Inferior parietal cortex (tissue), 1 donor: Measurements from ENCODE around the gene MYH14.
"Not testable (repeated sequence)": the region's sequence is repeated elsewhere in the genome, so short reads cannot be mapped to it uniquely, and the experiment has no call there.

Experiments
- DNase-seq: peaks from one replicate; pipeline ENCODE4 v3.0.0-alpha.2; 2016; ENCODE audit errors: extremely low spot score

Gene MYH14

GRCh38 chr19:50317115-50317514, 113.7 kb downstream of the MYH14 start:
- DNase-seq: no peak

- DNase-seq: no peak
Observed at GRCh38 chr19:50318438-50318837, 115.0 kb downstream of the MYH14 start.

- DNase-seq: no peak
Observed at GRCh38 chr19:50319156-50319555, 115.7 kb downstream of the MYH14 start.

- no peak for DNase-seq
Observed at GRCh38 chr19:50320051-50320450, 116.6 kb downstream of the MYH14 start.

- DNase-seq: no peak
Observed at GRCh38 chr19:50320596-50320995, 117.2 kb downstream of the MYH14 start.

- DNase-seq: no peak
Observed at GRCh38 chr19:50321831-50322230, 118.4 kb downstream of the MYH14 start.

- DNase-seq: no peak
Observed at GRCh38 chr19:50322234-50322633, 118.8 kb downstream of the MYH14 start.

- no peak for DNase-seq
Observed at GRCh38 chr19:50322931-50323781, 119.7 kb downstream of the MYH14 start.

- DNase-seq: no peak
Observed at GRCh38 chr19:50323782-50324133, 120.3 kb downstream of the MYH14 start.

GRCh38 chr19:50324331-50324730, 120.9 kb downstream of the MYH14 start:
- DNase-seq: no peak

GRCh38 chr19:50325310-50326100, 122.1 kb downstream of the MYH14 start:
- peak; percentile 74 for DNase-seq

GRCh38 chr19:50326101-50326664, 122.8 kb downstream of the MYH14 start:
- DNase-seq: no peak

GRCh38 chr19:50327013-50327412, 123.6 kb downstream of the MYH14 start:
- no peak for DNase-seq

GRCh38 chr19:50327461-50328223, 124.2 kb downstream of the MYH14 start:
- no peak for DNase-seq

- no peak for DNase-seq
Observed at GRCh38 chr19:50328224-50328872, 124.9 kb downstream of the MYH14 start.

- DNase-seq: no peak
Observed at GRCh38 chr19:50328873-50329145, 125.4 kb downstream of the MYH14 start.

- DNase-seq: peak; percentile 93
Observed at GRCh38 chr19:50329146-50329925, 125.9 kb downstream of the MYH14 start, which contains the start of gene KCNC3. TSS of gene KCNC3 (minus strand) at chr19:50329377. CDS start at chr19:50329082, 295 bp downstream.

- DNase-seq: not testable (repeated sequence)
Observed at GRCh38 chr19:50329926-50330294, 126.5 kb downstream of the MYH14 start.

- DNase-seq: peak; percentile 77
Observed at GRCh38 chr19:50330365-50331078, 127.1 kb downstream of the MYH14 start.
